Smooth muscle cell (in vitro differentiated cells): ENCODE data around the gene BSND. TPM values are rescaled to one million over a fixed set of nuclear protein-coding genes. Genes with fewer than 3 reads are reported as not detected.

ENCODE experiments used
- DNase-seq: peaks from one replicate; lab custom pipeline; 2025; ENCODE audit not compliant: unreplicated experiment; lab: John Stamatoyannopoulos, UW
- H2AFZ ChIP-seq: fragments of 200-600 bp; sonication (generic); 2 replicates; pipeline ENCODE4 v1.6.0; 2016; ENCODE audit warnings: antibody characterized with exemption, low read depth, mild to moderate bottlenecking
- H3F3A ChIP-seq: fragments of 200-600 bp; sonication (generic); 2 replicates; pipeline ENCODE4 v1.6.0; 2017; ENCODE audit warnings: antibody characterized with exemption, low read depth
- H3K27ac ChIP-seq: fragments of 200-600 bp; sonication (generic); 2 replicates; pipeline ENCODE4 v1.5.1; 2016; ENCODE audit warnings: low read depth, mild to moderate bottlenecking
- H3K27me3 ChIP-seq: fragments of 200-600 bp; sonication (generic); 2 replicates; pipeline ENCODE4 v1.6.1; 2016; ENCODE audit warnings: low read depth, mild to moderate bottlenecking
- H3K36me3 ChIP-seq: fragments of 200-600 bp; sonication (generic); 2 replicates; pipeline ENCODE4 v1.5.1; 2016; ENCODE audit warnings: low read depth
- H3K4me1 ChIP-seq: fragments of 200-600 bp; sonication (generic); 2 replicates; pipeline ENCODE4 v1.5.1; 2016; ENCODE audit warnings: low read depth
- H3K4me2 ChIP-seq: fragments of 200-600 bp; sonication (generic); 2 replicates; pipeline ENCODE4 v1.6.0; 2016; ENCODE audit warnings: mild to moderate bottlenecking
- H3K4me3 ChIP-seq: fragments of 200-600 bp; sonication (generic); 2 replicates; pipeline ENCODE4 v1.5.1; 2016; ENCODE audit warnings: mild to moderate bottlenecking
- H3K79me2 ChIP-seq: fragments of 200-600 bp; sonication (generic); 2 replicates; pipeline ENCODE4 v1.6.0; 2016; ENCODE audit warnings: low read depth, mild to moderate bottlenecking
- H3K9ac ChIP-seq: fragments of 200-600 bp; sonication (generic); 2 replicates; pipeline ENCODE4 v1.6.0; 2016; ENCODE audit warnings: low read depth
- H3K9me3 ChIP-seq: fragments of 200-600 bp; sonication (generic); replicated peaks from 2 replicates; pipeline ENCODE4 v1.5.1; 2016; ENCODE audit warnings: low read depth
- H4K20me1 ChIP-seq: fragments of 200-600 bp; sonication (generic); 2 replicates; pipeline ENCODE4 v1.6.0; 2016; ENCODE audit warnings: low read depth
- CTCF ChIP-seq: fragments of 200-600 bp; sonication (generic); IDR thresholded peaks from 2 replicates; pipeline ENCODE4 v1.5.1; 2017; ENCODE audit warnings: borderline replicate concordance, mild to moderate bottlenecking, antibody characterized with exemption; ENCODE audit not compliant: insufficient read depth, poor library complexity, severe bottlenecking
- WGBS: methylation state at CpG from one replicate; pipeline ENCODE4 v1.1.7; 2016; ENCODE audit warnings: low lambda C conversion rate; 5-methylcytosine and 5-hydroxymethylcytosine counted together
- polyA plus RNA-seq: library from polyadenylated mRNA; unstranded; fragments of >200 nt; fragmentation: Nextera tagmentation; extraction: Ambion mirVana; gene quantifications from 2 replicates; pipeline ENCODE4 v1.2.1, GENCODE V29; 2016
- total RNA-seq: library from RNA; depleted of rRNA; stranded (reverse); fragments of >200 nt; gene quantifications from 2 replicates; pipeline ENCODE4 v1.2.3, GENCODE V29; 2014

BSND gene
- total and polyA plus RNA-seq, 2 experiments from 2014 or later = not detected

GRCh38 chr1:55056632-55056992 lies 57.9 kb downstream of the BSND start:
- DNase-seq = no peak
- Histone ChIP-seq H2AFZ (no peak overlapping the region), H3K4me2 (no peak overlapping the region), H4K20me1 (no peaks in the 10 kb centered on the region), H3K9ac (no peak overlapping the region), H3K79me2 (no peaks in the 10 kb centered on the region), H3K9me3 (no peaks in the 10 kb centered on the region), H3K4me3 (no peak overlapping the region), H3K27me3 (no peaks in the 10 kb centered on the region), H3K4me1 (no peaks in the 10 kb centered on the region), H3K36me3 (no peaks in the 10 kb centered on the region), H3F3A (no peaks in the 10 kb centered on the region), H3K27ac (no peak overlapping the region)
- no peak for TF ChIP-seq CTCF
- WGBS = 98% methylated on average over 20 of the region's 20 CpGs

GRCh38 chr1:55057270-55057955 lies 58.7 kb downstream of the BSND start:
- Histone ChIP-seq H3K4me3 (no peak overlapping the region), H3K4me1 (no peaks in the 10 kb centered on the region), H3K27ac (no peak overlapping the region), H3K9me3 (no peaks in the 10 kb centered on the region), H3F3A (no peaks in the 10 kb centered on the region), H3K36me3 (no peaks in the 10 kb centered on the region), H3K27me3 (no peaks in the 10 kb centered on the region), H3K4me2 (no peak overlapping the region), H3K79me2 (no peaks in the 10 kb centered on the region), H3K9ac (no peak overlapping the region), H2AFZ (no peak overlapping the region), H4K20me1 (no peaks in the 10 kb centered on the region)
- DNase-seq = no peak
- no peak for TF ChIP-seq CTCF
- 92% methylated on average over 15 of the region's 15 CpGs for WGBS

- Histone ChIP-seq H3K27me3 (no peaks in the 10 kb centered on the region), H3K9me3 (no peaks in the 10 kb centered on the region), H2AFZ (no peak overlapping the region), H3K4me3 (no peak overlapping the region), H3K4me2 (no peak overlapping the region), H4K20me1 (no peaks in the 10 kb centered on the region), H3F3A (no peaks in the 10 kb centered on the region), H3K79me2 (no peaks in the 10 kb centered on the region), H3K9ac (no peak overlapping the region), H3K4me1 (no peaks in the 10 kb centered on the region), H3K36me3 (no peaks in the 10 kb centered on the region), H3K27ac (no peak overlapping the region)
- WGBS = 97% methylated on average over 6 of the region's 6 CpGs
- TF ChIP-seq CTCF = no peak
- no peak for DNase-seq
These were observed 59.2 kb downstream of the BSND start for GRCh38 chr1:55057956-55058298.
